ENCODE results near the gene FGF16.

- TF ChIP-seq, protein P1, sequence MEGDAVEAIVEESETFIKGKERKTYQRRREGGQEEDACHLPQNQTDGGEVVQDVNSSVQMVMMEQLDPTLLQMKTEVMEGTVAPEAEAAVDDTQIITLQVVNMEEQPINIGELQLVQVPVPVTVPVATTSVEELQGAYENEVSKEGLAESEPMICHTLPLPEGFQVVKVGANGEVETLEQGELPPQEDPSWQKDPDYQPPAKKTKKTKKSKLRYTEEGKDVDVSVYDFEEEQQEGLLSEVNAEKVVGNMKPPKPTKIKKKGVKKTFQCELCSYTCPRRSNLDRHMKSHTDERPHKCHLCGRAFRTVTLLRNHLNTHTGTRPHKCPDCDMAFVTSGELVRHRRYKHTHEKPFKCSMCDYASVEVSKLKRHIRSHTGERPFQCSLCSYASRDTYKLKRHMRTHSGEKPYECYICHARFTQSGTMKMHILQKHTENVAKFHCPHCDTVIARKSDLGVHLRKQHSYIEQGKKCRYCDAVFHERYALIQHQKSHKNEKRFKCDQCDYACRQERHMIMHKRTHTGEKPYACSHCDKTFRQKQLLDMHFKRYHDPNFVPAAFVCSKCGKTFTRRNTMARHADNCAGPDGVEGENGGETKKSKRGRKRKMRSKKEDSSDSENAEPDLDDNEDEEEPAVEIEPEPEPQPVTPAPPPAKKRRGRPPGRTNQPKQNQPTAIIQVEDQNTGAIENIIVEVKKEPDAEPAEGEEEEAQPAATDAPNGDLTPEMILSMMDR (IDR thresholded peaks at IDR 0.05): no peak
- TF ChIP-seq POLR2AphosphoS5 (IDR thresholded peaks at IDR 0.05) (no peak), POLR2A (IDR thresholded peaks at IDR 0.05) (no peak), EP300 (IDR thresholded peaks at IDR 0.05) (no peak)
These were observed 14.2 kb upstream of the FGF16 start for GRCh38 chrX:77433001-77433400.

Measured in sigmoid colon (tissue), 4 donors.